Coronary artery (tissue), 2 donors: ENCODE results near the gene RCL1.

Experiments
- DNase-seq: peaks from one replicate; pipeline ENCODE4 v3.0.0-alpha.2; 2017; ENCODE audit warnings: low spot score
- H3K27ac ChIP-seq, 2 donors: fragments of 200-600 bp; sonication (generic); one replicate each; pipeline ENCODE4 v1.5.1; 2016 to 2019
- H3K4me3 ChIP-seq: fragments of 200-600 bp; sonication (generic); 2 replicates; pipeline ENCODE4 v1.5.1; 2016; ENCODE audit warnings: mild to moderate bottlenecking, moderate library complexity
- TF ChIP-seq, protein P1 (sequence below): fragments of 200-600 bp; sonication (generic); IDR thresholded peaks from one replicate; pipeline ENCODE4 v1.5.1; 2019; ENCODE audit warnings: antibody characterized with exemption

RCL1 gene

GRCh38 chr9:4828761-4829160 is 36.0 kb downstream of the RCL1 start:
- DNase-seq, result no peak
- peak overlapping the region in 1 of 2 donors; percentile 7 for H3K27ac ChIP-seq
- no peak overlapping the region for H3K4me3 ChIP-seq
- TF ChIP-seq, protein P1, sequence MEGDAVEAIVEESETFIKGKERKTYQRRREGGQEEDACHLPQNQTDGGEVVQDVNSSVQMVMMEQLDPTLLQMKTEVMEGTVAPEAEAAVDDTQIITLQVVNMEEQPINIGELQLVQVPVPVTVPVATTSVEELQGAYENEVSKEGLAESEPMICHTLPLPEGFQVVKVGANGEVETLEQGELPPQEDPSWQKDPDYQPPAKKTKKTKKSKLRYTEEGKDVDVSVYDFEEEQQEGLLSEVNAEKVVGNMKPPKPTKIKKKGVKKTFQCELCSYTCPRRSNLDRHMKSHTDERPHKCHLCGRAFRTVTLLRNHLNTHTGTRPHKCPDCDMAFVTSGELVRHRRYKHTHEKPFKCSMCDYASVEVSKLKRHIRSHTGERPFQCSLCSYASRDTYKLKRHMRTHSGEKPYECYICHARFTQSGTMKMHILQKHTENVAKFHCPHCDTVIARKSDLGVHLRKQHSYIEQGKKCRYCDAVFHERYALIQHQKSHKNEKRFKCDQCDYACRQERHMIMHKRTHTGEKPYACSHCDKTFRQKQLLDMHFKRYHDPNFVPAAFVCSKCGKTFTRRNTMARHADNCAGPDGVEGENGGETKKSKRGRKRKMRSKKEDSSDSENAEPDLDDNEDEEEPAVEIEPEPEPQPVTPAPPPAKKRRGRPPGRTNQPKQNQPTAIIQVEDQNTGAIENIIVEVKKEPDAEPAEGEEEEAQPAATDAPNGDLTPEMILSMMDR, result no peak

DNA sequence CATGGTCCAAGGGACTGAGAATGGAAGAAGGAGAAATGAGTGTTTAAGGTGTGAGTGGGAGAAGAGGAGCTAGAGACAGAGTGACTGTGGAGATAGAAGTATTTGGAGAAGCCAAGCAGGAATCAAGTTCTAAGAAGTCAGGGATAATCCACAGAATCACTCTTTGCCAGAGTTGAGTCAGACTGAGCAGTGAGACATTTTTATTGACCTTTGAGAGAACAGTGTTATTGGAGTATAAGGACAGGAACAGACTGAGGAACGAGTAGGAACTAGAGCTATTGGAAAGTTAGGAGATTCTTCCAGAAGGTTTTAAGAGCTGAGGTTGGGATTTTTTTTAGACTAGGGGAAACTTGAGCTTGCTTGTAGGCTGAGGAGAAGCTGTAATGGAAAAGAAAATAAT is 37.2 kb downstream of the RCL1 start:
- peak overlapping the region in 1 of 2 donors; percentile 3 for H3K27ac ChIP-seq
- TF ChIP-seq, protein P1, result no peak
- no peak for DNase-seq
- no peak overlapping the region for H3K4me3 ChIP-seq

- TF ChIP-seq, protein P1, result no peak
- no peak overlapping the region for H3K27ac ChIP-seq
- H3K4me3 ChIP-seq, result no peak overlapping the region
- no peak for DNase-seq
Observed at GRCh38 chr9:4830699-4831098, 38.0 kb downstream of the RCL1 start.

GRCh38 chr9:4831119-4831518 is 38.4 kb downstream of the RCL1 start:
- H3K27ac ChIP-seq, result no peak overlapping the region

DNA sequence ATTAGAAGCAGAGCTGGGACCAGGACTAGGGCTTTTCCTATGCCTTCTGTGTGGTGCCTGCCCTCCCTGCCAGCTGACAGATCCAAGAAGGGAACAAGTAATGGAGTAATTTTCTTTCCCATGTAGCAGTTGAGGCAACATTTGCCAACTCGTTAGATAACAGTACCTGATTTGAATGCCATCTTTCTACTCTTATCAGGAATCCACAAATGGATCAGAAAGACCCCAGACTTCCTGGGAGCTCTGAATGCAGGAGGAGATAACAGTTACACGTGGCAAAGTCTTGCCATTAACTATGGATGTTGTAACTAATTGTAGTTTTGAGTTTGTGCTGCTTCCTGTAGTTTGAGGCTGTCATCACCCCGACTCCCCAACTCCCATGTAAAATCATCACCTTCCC is 39.2 kb downstream of the RCL1 start:
- no peak for DNase-seq
- Histone ChIP-seq H3K4me3 (no peak overlapping the region), H3K27ac (no peak overlapping the region)
- TF ChIP-seq, protein P1, result no peak

More at GRCh38 chr9:4831119-4831518, 38.4 kb downstream of the RCL1 start:
- no peak for DNase-seq
- TF ChIP-seq, protein P1, result no peak
- H3K4me3 ChIP-seq, result no peak overlapping the region

- Histone ChIP-seq H3K4me3 (no peak overlapping the region), H3K27ac (peak overlapping the region; percentile 32 to 70)
- TF ChIP-seq, protein P1, result no peak
- DNase-seq, result no peak
Observed at GRCh38 chr9:4832786-4833579, 40.2 kb downstream of the RCL1 start.
